HG02870 (cell line): ENCODE measurements around the gene CAPN2.

ENCODE experiments used
- ATAC-seq: cut with Tn5 transposase; IDR thresholded peaks from one replicate; pipeline ENCODE4 v1.9.1; 2021; ENCODE audit warnings: mild to moderate bottlenecking, moderate library complexity; ENCODE audit not compliant: unreplicated experiment

The CAPN2 gene

DNA sequence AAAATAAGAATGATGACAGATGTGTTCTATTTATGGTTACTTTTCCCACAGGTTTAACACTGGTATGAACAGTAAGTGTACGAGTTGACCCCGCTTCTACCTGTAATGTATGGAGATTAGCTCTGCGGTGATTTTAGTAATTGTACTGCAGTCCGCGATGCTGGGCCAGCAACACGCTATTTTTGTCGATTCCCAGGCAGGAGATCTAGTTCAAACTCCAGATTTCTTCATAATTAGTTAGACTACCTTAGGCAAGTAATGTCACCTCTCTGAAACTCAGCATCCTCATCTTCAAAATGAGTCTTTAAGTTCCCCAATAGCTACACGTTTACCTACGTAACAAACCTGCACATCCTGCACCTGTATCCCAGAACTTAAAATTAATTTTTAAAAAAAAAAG is 111.9 kb downstream of the CAPN2 start:
- ATAC-seq = no peak

DNA sequence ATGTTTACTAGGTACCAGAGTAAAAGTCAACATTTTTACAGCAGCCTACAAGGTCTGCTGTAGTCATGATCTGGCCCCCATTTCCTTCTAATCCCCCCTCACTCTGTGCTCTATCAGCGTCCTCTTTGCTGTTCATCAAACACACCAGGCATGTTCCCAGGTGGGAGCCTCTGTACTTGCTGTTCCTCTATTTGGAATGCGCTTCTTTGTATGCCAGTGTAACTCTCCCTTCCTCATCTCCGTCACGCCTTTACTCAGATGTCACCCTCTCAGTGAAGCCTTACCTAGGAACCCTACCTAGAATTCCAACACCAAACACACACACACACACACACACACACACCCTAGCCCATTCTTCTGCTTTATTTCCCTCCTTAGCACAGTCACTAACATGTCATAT is 112.4 kb downstream of the CAPN2 start:
- no peak for ATAC-seq
